ENCODE results near the gene RTP2. TPM values are rescaled to one million over a fixed set of nuclear protein-coding genes. Genes with fewer than 3 reads are reported as not detected.

The RTP2 gene
- total and polyA plus RNA-seq, 2 donors (not counting 1 experiment from before 2014, with no cell fraction given), result not detected

- ATAC-seq (ENCODE audit: low read depth) (no peak), DNase-seq (no peak)
- H3K4me2 ChIP-seq (replicated peaks; ENCODE audit: low read depth, low read length, poor library complexity, severe bottlenecking), result no peak overlapping the region
- CTCF ChIA-PET, result interaction anchor here (3.9 to 11.0 kb wide), 5 partner anchors 14 to 1237 kb away, joined by 15 to 184 read pairs (median 38); partner anchors contain the start of gene RTP2
- H3K27me3 ChIP-seq (replicated peaks in 1 of 4; ENCODE audit: control extremely low read depth in 1 of 4, control insufficient read depth in 3 of 4, insufficient read depth in 4 of 4, low read length in 3 of 4), result no peaks in the 10 kb centered on the region
- H3K27ac ChIP-seq (ENCODE audit: low read length in 2 of 2), result no peak overlapping the region
- H3K79me2 ChIP-seq (ENCODE audit: control insufficient read depth, insufficient read depth, low read length), result no peaks in the 10 kb centered on the region
- no CpG with 5 or more reads among the region's 1 CpG for WGBS (ENCODE audit: insufficient coverage)
- TF ChIP-seq EZH2 (IDR thresholded peaks at IDR 0.05; ENCODE audit: borderline replicate concordance, insufficient read depth, low read depth, low read length, poor library complexity, severe bottlenecking), result no peak
- no peak for TF ChIP-seq CTCF (IDR thresholded peaks at IDR 0.05)
- peaks cover 0 to 12% of the 10 kb centered on the region in 2 experiments for H3K36me3 ChIP-seq (replicated peaks in 1 of 2; ENCODE audit: control extremely low read depth in 1 of 2, control insufficient read depth in 1 of 2, extremely low read depth in 1 of 2, insufficient read depth in 2 of 2, low read length in 1 of 2)
- H2AFZ ChIP-seq (ENCODE audit: insufficient read depth, low read depth, low read length, poor library complexity, severe bottlenecking), result no peak overlapping the region
- H3K9ac ChIP-seq (ENCODE audit: low read length), result no peak overlapping the region
- Mint-ChIP-seq H3K27ac (no peak overlapping the region), H3K27me3 (no peaks in the 10 kb centered on the region), H3K9me3 (ENCODE audit: insufficient read depth) (no peaks in the 10 kb centered on the region), H3K4me3 (no peak overlapping the region), H3K4me1 (no peaks in the 10 kb centered on the region)
- intact Hi-C loops (cut with micrococcal nuclease), result no loop called here
- POLR2A ChIA-PET, result no interaction called here
- no peaks in the 10 kb centered on the region for H4K20me1 ChIP-seq (ENCODE audit: control insufficient read depth, insufficient read depth, low read length, poor library complexity, severe bottlenecking)
- H3K4me1 ChIP-seq (ENCODE audit: control insufficient read depth in 2 of 2, insufficient read depth in 2 of 2, low read length in 2 of 2), result no peaks in the 10 kb centered on the region
- no peaks in the 10 kb centered on the region for H3K9me3 ChIP-seq (ENCODE audit: control extremely low read depth in 1 of 3, control insufficient read depth in 2 of 3, insufficient read depth in 1 of 3, low read length in 2 of 3)
- H3K4me3 ChIP-seq (ENCODE audit: control extremely low read depth in 1 of 5, extremely low read depth in 1 of 5, insufficient read depth in 1 of 5, low read depth in 2 of 5, low read length in 4 of 5), result no peak overlapping the region
Observed at GRCh38 chr3:187717572-187717971, 15.2 kb upstream of the RTP2 start.

- ChIA-PET CTCF (interaction anchor here (0.7 to 11.0 kb wide), 13 partner anchors 11 to 1326 kb away, joined by 3 to 184 read pairs (median 4); partner anchors contain the start of genes RTP2 and RTP4), POLR2A (no interaction called here)
- Histone ChIP-seq H3K9me3 (ENCODE audit: control extremely low read depth in 1 of 3, control insufficient read depth in 2 of 3, insufficient read depth in 1 of 3, low read length in 2 of 3) (no peaks in the 10 kb centered on the region), H3K79me2 (ENCODE audit: control insufficient read depth, insufficient read depth, low read length) (no peaks in the 10 kb centered on the region), H3K4me1 (ENCODE audit: control insufficient read depth in 2 of 2, insufficient read depth in 2 of 2, low read length in 2 of 2) (no peaks in the 10 kb centered on the region), H2AFZ (ENCODE audit: insufficient read depth, low read depth, low read length, poor library complexity, severe bottlenecking) (no peak overlapping the region), H3K4me3 (ENCODE audit: control extremely low read depth in 1 of 5, extremely low read depth in 1 of 5, insufficient read depth in 1 of 5, low read depth in 2 of 5, low read length in 4 of 5) (no peak overlapping the region), H3K9ac (ENCODE audit: low read length) (no peak overlapping the region), H3K4me2 (replicated peaks; ENCODE audit: low read depth, low read length, poor library complexity, severe bottlenecking) (no peak overlapping the region), H3K27ac (ENCODE audit: low read length in 2 of 2) (no peak overlapping the region), H3K36me3 (replicated peaks in 1 of 2; ENCODE audit: control extremely low read depth in 1 of 2, control insufficient read depth in 1 of 2, extremely low read depth in 1 of 2, insufficient read depth in 2 of 2, low read length in 1 of 2) (no peaks in the 10 kb centered on the region), H4K20me1 (ENCODE audit: control insufficient read depth, insufficient read depth, low read length, poor library complexity, severe bottlenecking) (no peaks in the 10 kb centered on the region), H3K27me3 (replicated peaks in 1 of 4; ENCODE audit: control extremely low read depth in 1 of 4, control insufficient read depth in 3 of 4, insufficient read depth in 4 of 4, low read length in 3 of 4) (no peaks in the 10 kb centered on the region)
- 57% methylated on average over 1 of the region's 4 CpGs for WGBS (ENCODE audit: insufficient coverage)
- intact Hi-C loops (cut with micrococcal nuclease), result loop anchor here (1.0 kb wide), 2 partner anchors 35 to 98 kb away; no protein-coding TSS in a partner anchor
- TF ChIP-seq EZH2 (IDR thresholded peaks at IDR 0.05; ENCODE audit: borderline replicate concordance, insufficient read depth, low read depth, low read length, poor library complexity, severe bottlenecking) (no peak), CTCF (IDR thresholded peaks at IDR 0.05) (peak; percentile 97)
- DNase-seq (peak; percentile 74), ATAC-seq (ENCODE audit: low read depth) (peak; percentile 86)
- no peaks in the 10 kb centered on the region for H3K9me3 Mint-ChIP-seq (ENCODE audit: insufficient read depth)
- H3K4me3 Mint-ChIP-seq, result no peak overlapping the region
- H3K27ac Mint-ChIP-seq, result no peak overlapping the region
- H3K4me1 Mint-ChIP-seq, result no peaks in the 10 kb centered on the region
- H3K27me3 Mint-ChIP-seq, result no peaks in the 10 kb centered on the region
Observed at GRCh38 chr3:187714404-187714979, 12.1 kb upstream of the RTP2 start.

All from B cell (primary cell).